Osteoblast (primary cell): ENCODE measurements around the gene THAP5. TPM values are rescaled to one million over a fixed set of nuclear protein-coding genes. Genes with fewer than 3 reads are reported as not detected.

Source experiments
- DNase-seq: peaks from one replicate; pipeline ENCODE4 v3.0.0; 2011; ENCODE audit warnings: low spot score, mixed read lengths; ENCODE audit not compliant: insufficient read length; ENCODE audit errors: missing footprints
- H2AFZ ChIP-seq: 2 replicates; pipeline ENCODE4 v1.6.0; 2011; ENCODE audit warnings: mild to moderate bottlenecking, low read length
- H3K27ac ChIP-seq: 2 replicates; pipeline ENCODE4 v1.5.1; 2011; ENCODE audit warnings: mild to moderate bottlenecking, low read depth, low read length, moderate library complexity
- H3K27me3 ChIP-seq: 2 replicates; pipeline ENCODE4 v1.6.0; 2012; ENCODE audit warnings: mild to moderate bottlenecking, control low read depth, inconsistent platforms, low read length, moderate library complexity; ENCODE audit not compliant: insufficient read depth
- H3K36me3 ChIP-seq: 2 replicates; pipeline ENCODE4 v1.5.1; 2011; ENCODE audit warnings: mild to moderate bottlenecking, low read length, control low read depth, moderate library complexity; ENCODE audit not compliant: insufficient read depth
- H3K4me1 ChIP-seq: 2 replicates; pipeline ENCODE4 v1.5.1; 2011; ENCODE audit warnings: mild to moderate bottlenecking, low read length, control low read depth, moderate library complexity; ENCODE audit not compliant: insufficient read depth
- H3K4me2 ChIP-seq: 2 replicates; pipeline ENCODE4 v1.6.0; 2011; ENCODE audit warnings: mild to moderate bottlenecking, low read length; ENCODE audit not compliant: insufficient read depth
- H3K4me3 ChIP-seq: fragments of 200-600 bp; sonication (generic); 3 replicates; pipeline ENCODE4 v1.5.1; 2012; ENCODE audit warnings: mild to moderate bottlenecking, low read length, inconsistent platforms; ENCODE audit not compliant: insufficient read depth
- H3K79me2 ChIP-seq: 2 replicates; pipeline ENCODE4 v1.6.0; 2012; ENCODE audit warnings: mild to moderate bottlenecking, low read length, control low read depth, inconsistent platforms; ENCODE audit not compliant: insufficient read depth
- H3K9me3 ChIP-seq: 2 replicates; pipeline ENCODE4 v1.5.1; 2011; ENCODE audit warnings: low read depth, low read length, control low read depth
- H4K20me1 ChIP-seq: 2 replicates; pipeline ENCODE4 v1.6.0; 2012; ENCODE audit warnings: mild to moderate bottlenecking, low read length, control low read depth; ENCODE audit not compliant: insufficient read depth
- CTCF ChIP-seq: IDR thresholded peaks from 2 replicates; pipeline ENCODE4 v1.5.1; 2011; ENCODE audit warnings: mild to moderate bottlenecking, low read depth, low read length, moderate library complexity; ENCODE audit errors: extremely low read depth
- total RNA-seq: library from RNA; depleted of rRNA; stranded (reverse); fragments of >200 nt; gene quantifications from 2 replicates; pipeline ENCODE4 v1.2.3, GENCODE V29; 2012

Gene THAP5
- total RNA-seq, 1 donor: 25.7 TPM

- H3K27me3 ChIP-seq: no peaks in the 10 kb centered on the region
- peaks cover 29% of the 10 kb centered on the region for H3K36me3 ChIP-seq
- no peaks in the 10 kb centered on the region for H3K9me3 ChIP-seq
- H4K20me1 ChIP-seq: no peaks in the 10 kb centered on the region
- H2AFZ ChIP-seq: no peak overlapping the region
- no peak for TF ChIP-seq CTCF
- H3K4me2 ChIP-seq: no peak overlapping the region
- no peak for DNase-seq
- peaks cover 44% of the 10 kb centered on the region for H3K79me2 ChIP-seq
- no peaks in the 10 kb centered on the region for H3K4me1 ChIP-seq
- H3K4me3 ChIP-seq: no peak overlapping the region
- H3K27ac ChIP-seq: no peak overlapping the region
Measured at GRCh38 chr7:108515013-108515412, 54.5 kb downstream of the THAP5 start.

Other genes starting within 250 kb of the THAP5 start
- 0.88 and 2.2 TPM in 2 replicates for gene NRCAM, start 113.3 kb downstream of the THAP5 start, total RNA-seq
- gene PNPLA8, start 43.6 kb downstream of the THAP5 start, total RNA-seq: 36.2 and 37.6 TPM in 2 replicates
- 24.6 and 34.2 TPM in 2 replicates for gene DNAJB9, start 168 bp upstream of the THAP5 start, total RNA-seq